HepG2 (cell line): Measurements from ENCODE around the gene PPM1H. TPM values are rescaled to one million over a fixed set of nuclear protein-coding genes. Genes with fewer than 3 reads are reported as not detected.

Experiments used
- ATAC-seq: fragments of 200-7000 bp; cut with Tn5 transposase; 3 replicates; pipeline ENCODE4 v1.9.1; 2020; ENCODE audit warnings: mild to moderate bottlenecking, moderate library complexity
- BruUV-seq: library from RNA; stranded (reverse); fragments of 400-500 nt; replicated peaks from 2 replicates; lab custom pipeline; 2021; lab: Mats Ljungman, UMichigan
- CTCF ChIA-PET: fragments of 300-600 bp; formaldehyde crosslinking; extraction: SDS; loops from one replicate; lab custom pipeline; 2021; ENCODE audit warnings: low total read pairs, inconsistent platforms, low intra/inter-chr PET ratio; lab: Yijun Ruan, JAX
- POLR2A ChIA-PET: fragments of 350-600 bp; sonication (Branson Sonifier 250); formaldehyde crosslinking; loops from one replicate; lab custom pipeline; 2020; ENCODE audit warnings: antibody characterized with exemption, inconsistent platforms; lab: Yijun Ruan, JAX
- DNase-seq: peaks from one replicate; pipeline ENCODE4 v3.0.0-alpha.2; 2015; ENCODE audit warnings: low spot score
- FAIRE-seq: peaks from 3 replicates; lab custom pipeline; 2011; peaks lifted over from hg19 to GRCh38; lab: Jason Lieb, UNC
- H2AFZ ChIP-seq: one replicate; pipeline ENCODE4 v1.6.1; 2011; ENCODE audit warnings: low read length, inconsistent platforms
- H3K27ac ChIP-seq: fragments of 300-600 bp; 3 replicates; pipeline ENCODE4 v1.8.0; 2011; ENCODE audit warnings: mixed run types, mild to moderate bottlenecking, mixed read lengths, low read length, inconsistent platforms; ENCODE audit not compliant: insufficient read depth; ENCODE audit errors: extremely low read length
- H3K27me3 ChIP-seq, 2 experiments: fragments of 200-600 bp in 1 of 2; 2 replicates in 1 of 2; 3 replicates in 1 of 2; pipeline versions ENCODE4 v1.6.0 to v1.8.0; 2011; ENCODE audit warnings: low read length in 2 of 2, mild to moderate bottlenecking in 2 of 2, moderate library complexity in 2 of 2, inconsistent platforms in 1 of 2; ENCODE audit not compliant: insufficient read depth in 2 of 2, control insufficient read depth in 1 of 2
- H3K36me3 ChIP-seq, 2 experiments: fragments of 200-600 bp in 1 of 2; replicated peaks in 1 of 2; 2 replicates in 1 of 2; 3 replicates in 1 of 2; pipeline versions ENCODE4 v1.5.1 to v1.8.0; 2011; ENCODE audit warnings: low read length in 2 of 2, inconsistent platforms in 1 of 2; ENCODE audit not compliant: insufficient read depth in 2 of 2, control insufficient read depth in 1 of 2
- H3K4me1 ChIP-seq: 2 replicates; pipeline ENCODE4 v1.5.1; 2012; ENCODE audit warnings: low read length, inconsistent platforms; ENCODE audit not compliant: insufficient read depth
- H3K4me2 ChIP-seq: 2 replicates; pipeline ENCODE4 v1.6.0; 2011; ENCODE audit warnings: low read depth, low read length, inconsistent platforms
- H3K4me3 ChIP-seq, 3 experiments: fragments of 200-600 bp in 1 of 3; sonication (generic), shearing (Covaris generic) in 1 of 3; replicated peaks in 1 of 3; 2 replicates each; pipeline ENCODE4 v1.5.1; 2011 to 2016; ENCODE audit warnings: low read length in 3 of 3, inconsistent platforms in 2 of 3, low read depth in 2 of 3, mild to moderate bottlenecking in 2 of 3, control low read depth in 1 of 3, mixed read lengths in 1 of 3; ENCODE audit not compliant: insufficient read depth in 1 of 3
- H3K79me2 ChIP-seq: one replicate; pipeline ENCODE4 v1.6.1; 2011; ENCODE audit warnings: low read length, inconsistent platforms; ENCODE audit not compliant: insufficient read depth
- H3K9ac ChIP-seq: 2 replicates; pipeline ENCODE4 v1.6.0; 2011; ENCODE audit warnings: mild to moderate bottlenecking, low read depth, low read length, inconsistent platforms; ENCODE audit not compliant: insufficient read depth
- H3K9me3 ChIP-seq: 2 replicates; pipeline ENCODE4 v1.5.1; 2012; ENCODE audit warnings: mild to moderate bottlenecking, low read length
- H4K20me1 ChIP-seq: 2 replicates; pipeline ENCODE4 v1.6.0; 2011; ENCODE audit warnings: inconsistent platforms, mild to moderate bottlenecking, low read length, moderate library complexity; ENCODE audit not compliant: insufficient read depth
- ARNT ChIP-seq: fragments of 450-650 bp; IDR thresholded peaks from 2 replicates; pipeline ENCODE4 v1.6.1; 2017
- BRF2 ChIP-seq: sonication (generic); formaldehyde crosslinking; IDR thresholded peaks from 2 replicates; pipeline ENCODE4 v1.8.1; 2022; ENCODE audit warnings: mild to moderate bottlenecking, missing genetic modification reagents
- KMT2A ChIP-seq: sonication (generic); formaldehyde crosslinking; IDR thresholded peaks from 2 replicates; pipeline ENCODE4 v1.4.0; 2020; ENCODE audit warnings: missing genetic modification reagents
- TCF7 ChIP-seq: sonication (generic); IDR thresholded peaks from 2 replicates; pipeline ENCODE4 v1.6.1; 2016; ENCODE audit warnings: antibody characterized with exemption, low read depth
- TEAD2 ChIP-seq: sonication (generic); formaldehyde crosslinking; IDR thresholded peaks from 2 replicates; pipeline ENCODE4 v1.9.0; 2021; ENCODE audit warnings: missing genetic modification reagents
- ZKSCAN1 ChIP-seq: fragments of 150-350 bp; IDR thresholded peaks from 2 replicates; pipeline ENCODE4 v1.6.1; 2014; ENCODE audit warnings: low read length
- ZNF607 ChIP-seq: sonication (generic); formaldehyde crosslinking; IDR thresholded peaks from 2 replicates; pipeline ENCODE4 v1.5.1; 2020; ENCODE audit warnings: missing genetic modification reagents, mild to moderate bottlenecking, borderline replicate concordance
- ZNF740 ChIP-seq: sonication (generic); formaldehyde crosslinking; IDR thresholded peaks from 2 replicates; pipeline ENCODE4 v1.4.0; 2020; ENCODE audit warnings: missing genetic modification reagents
- WGBS: methylation state at CpG from one replicate; pipeline ENCODE4 v1.1.6; 2017; ENCODE audit warnings: low lambda C conversion rate; 5-methylcytosine and 5-hydroxymethylcytosine counted together
- in situ Hi-C: cut with HindIII; loops from 2 replicates; pipeline ENCODE4 v1.10.0; 2017; ENCODE audit warnings: low pct_unique_long_range_greater_than_20kb; ENCODE audit not compliant: extremely low pct_ligation_motif_present
- intact Hi-C: fragments of 100-400 bp; cut with micrococcal nuclease; formaldehyde crosslinking; loops from one replicate; pipeline ENCODE4 v1.10.0; 2022; ENCODE audit not compliant: unreplicated experiment
- polyA plus RNA-seq, 8 experiments: library from polyadenylated mRNA; depleted of rRNA in 3 of 8; stranded (reverse) in 7 of 8; unstranded in 1 of 8; fragments of >200 nt; fragmentation: Illumina TruSeq in 4 of 8; extraction: Trizol in 4 of 8; gene quantifications; 2 replicates each; pipeline versions ENCODE4 v1.2.1 to v1.2.3, GENCODE V29; 2011 to 2016; ENCODE audit warnings: low read depth in 4 of 8, missing spikeins in 1 of 8, mixed read lengths in 1 of 8; ENCODE audit not compliant: insufficient read depth in 1 of 8
- total RNA-seq, 5 experiments: library from RNA; depleted of rRNA; stranded (reverse); fragments of >200 nt; fragmentation: Illumina TruSeq; extraction: Trizol; gene quantifications; 2 replicates each; pipeline ENCODE4 v1.2.3, GENCODE V29; 2016; ENCODE audit warnings: low read depth in 1 of 5

PPM1H gene
- total and polyA plus RNA-seq, 2 of the 13 experiments (the other 11 are each of a cell fraction or from before 2014, with no cell fraction given) = 29.1 to 38.1 TPM

DNA sequence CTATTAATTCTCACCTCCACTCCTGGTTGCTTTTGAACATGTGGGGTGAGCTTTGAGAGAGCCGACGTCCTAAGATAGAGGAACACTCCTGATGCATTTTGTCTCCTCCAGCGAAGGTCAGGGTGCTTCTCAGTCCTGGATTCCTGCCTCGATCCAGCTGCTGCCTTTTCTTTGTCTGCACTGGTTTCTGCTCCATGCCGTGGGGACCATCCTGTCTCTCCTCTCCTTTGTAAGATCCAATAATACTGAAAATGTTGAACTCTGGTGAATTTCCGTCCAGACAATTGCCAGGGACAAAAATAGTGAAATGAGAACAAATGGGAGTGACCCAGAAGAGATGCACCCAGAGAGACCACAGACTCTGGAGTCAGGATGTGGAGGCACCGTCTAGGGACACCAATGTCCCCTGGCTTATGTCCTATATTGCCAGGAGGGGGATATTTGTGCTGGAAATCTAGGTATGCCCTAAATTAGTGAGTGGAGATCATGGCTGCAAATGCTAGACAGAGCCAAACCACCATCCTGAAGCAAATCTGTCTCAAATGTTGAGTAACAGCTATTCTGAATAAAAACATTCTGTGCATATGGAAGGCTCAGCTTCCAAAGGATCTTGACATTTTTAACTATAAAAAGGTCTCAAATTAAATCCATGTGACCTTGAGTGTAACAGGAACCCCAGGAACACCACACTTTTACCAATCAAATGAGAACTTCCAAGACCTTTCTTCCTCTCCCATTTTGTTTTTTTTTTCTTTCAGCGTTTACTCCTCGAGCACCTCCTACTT is 170.9 kb downstream of the PPM1H start:
- no peak overlapping the region for H3K4me2 ChIP-seq
- ChIA-PET CTCF (no interaction called here), POLR2A (no interaction called here)
- FAIRE-seq = no peak
- no peak for DNase-seq
- H3K9ac ChIP-seq = no peak overlapping the region
- no peaks in the 10 kb centered on the region for H3K9me3 ChIP-seq
- H3K27ac ChIP-seq = no peak overlapping the region
- H3K4me1 ChIP-seq = peaks cover 46% of the 10 kb centered on the region
- TF ChIP-seq BRF2 (CRISPR knock-in tag) (no peak), TCF7 (no peak), ZNF607 (CRISPR knock-in tag) (no peak)
- peaks cover 9% of the 10 kb centered on the region for H4K20me1 ChIP-seq
- H3K36me3 ChIP-seq = peaks cover 12 to 64% of the 10 kb centered on the region in 2 experiments
- H3K27me3 ChIP-seq = no peaks in the 10 kb centered on the region
- 84% methylated on average over 9 of the region's 9 CpGs for WGBS
- no peak overlapping the region for H2AFZ ChIP-seq
- no TSS peak for BruUV-seq
- ATAC-seq = no peak
- intact Hi-C loops = no loop called here
- H3K4me3 ChIP-seq = no peak overlapping the region
- in situ Hi-C loops = no loop called here
- no peaks in the 10 kb centered on the region for H3K79me2 ChIP-seq

- ATAC-seq (no peak), FAIRE-seq (no peak)
- in situ Hi-C loops = no loop called here
- H4K20me1 ChIP-seq = peaks cover 9% of the 10 kb centered on the region
- no peaks in the 10 kb centered on the region for H3K27me3 ChIP-seq
- no peak overlapping the region for H3K4me2 ChIP-seq
- no peaks in the 10 kb centered on the region for H3K79me2 ChIP-seq
- CTCF ChIA-PET = no interaction called here
- TF ChIP-seq KMT2A (CRISPR knock-in tag) = no peak
- TF ChIP-seq ZKSCAN1 = no peak
- TF ChIP-seq ZNF740 (CRISPR knock-in tag) = no peak
- TF ChIP-seq ARNT = no peak
- no peak for TF ChIP-seq TEAD2 (CRISPR knock-in tag)
- TF ChIP-seq, all 625 proteins: peak for 0
- 87% methylated on average over 3 of the region's 3 CpGs for WGBS
- no peaks in the 10 kb centered on the region for H3K9me3 ChIP-seq
- no TSS peak for BruUV-seq
- intact Hi-C loops = no loop called here
- H3K4me3 ChIP-seq = no peak overlapping the region
- peaks cover 53% of the 10 kb centered on the region for H3K4me1 ChIP-seq
- POLR2A ChIA-PET = no interaction called here
- H3K36me3 ChIP-seq = peaks cover 12 to 58% of the 10 kb centered on the region in 2 experiments
- DNase-seq = no peak
- H3K27ac ChIP-seq = no peak overlapping the region
- H3K9ac ChIP-seq = no peak overlapping the region
- H2AFZ ChIP-seq = no peak overlapping the region
Measured at GRCh38 chr12:62763312-62763711, 171.6 kb downstream of the PPM1H start.
